ENCODE data around the gene RPL23. TPM values are rescaled to one million over a fixed set of nuclear protein-coding genes. Genes with fewer than 3 reads are reported as not detected.

RPL23 gene
- polyA plus RNA-seq, 1 of the 3 experiments (the other 2 are of a cell fraction), result 2,658 TPM

GRCh38 chr17:38885044-38885727 lies 31.7 kb upstream of the RPL23 start:
- no peak for TF ChIP-seq REST (IDR thresholded peaks at IDR 0.05; ENCODE audit: low read depth, low read length)
- TF ChIP-seq FOSL2 (IDR thresholded peaks at IDR 0.05; ENCODE audit: borderline replicate concordance, low read depth), result no peak
- no peak for TF ChIP-seq SIN3A (IDR thresholded peaks at IDR 0.05; ENCODE audit: borderline replicate concordance, low read depth, low read length)
- DNase-seq, result no peak
- H3K4me3 ChIP-seq (ENCODE audit: low read depth in 2 of 2, low read length in 1 of 2), result no peak overlapping the region
- no peak overlapping the region for H3K9ac ChIP-seq
- H3K9me2 ChIP-seq, result no peaks in the 10 kb centered on the region
- no peaks in the 10 kb centered on the region for H3K9me3 ChIP-seq
- H3F3A ChIP-seq (replicated peaks; ENCODE audit: insufficient read depth), result peaks cover 21% of the 10 kb centered on the region
- peaks cover 100% of the 10 kb centered on the region for H3K79me2 ChIP-seq (ENCODE audit: insufficient read depth)
- ChIA-PET POLR2A (interaction anchor here (1.4 to 2.2 kb wide), 2 partner anchors 14 to 16 kb away, joined by 4 to 6 read pairs; partner anchors contain the start of gene LASP1), CTCF (interaction anchor here (1.3 to 2.1 kb wide), 3 partner anchors 30 to 40 kb away, joined by 3 to 6 read pairs (median 4); partner anchors contain the start of gene LASP1NB)
- H3K27me3 ChIP-seq (ENCODE audit: insufficient read depth), result no peaks in the 10 kb centered on the region
- peaks cover 99% of the 10 kb centered on the region for H4K20me1 ChIP-seq (ENCODE audit: insufficient read depth)
- H3K4me2 ChIP-seq, result 0 out of 2 replicates have a peak overlapping the region, but pooled peaks have one; percentile 33
- WGBS (ENCODE audit: low lambda C conversion rate), result 89% methylated on average over 9 of the region's 9 CpGs
- H3K27ac ChIP-seq (ENCODE audit: low read depth in 2 of 2, low read length in 1 of 2), result no peak overlapping the region
- H3K36me3 ChIP-seq (replicated peaks in 1 of 2; ENCODE audit: control insufficient read depth in 1 of 2, insufficient read depth in 2 of 2, low read length in 1 of 2), result peaks cover 25 to 63% of the 10 kb centered on the region in 2 experiments
- H2AFZ ChIP-seq (ENCODE audit: low read depth), result no peak overlapping the region
- H3K4me1 ChIP-seq (ENCODE audit: control insufficient read depth in 1 of 2, insufficient read depth in 2 of 2, low read depth in 1 of 2, low read length in 1 of 2), result peaks cover 18 to 30% of the 10 kb centered on the region in 2 experiments; a peak in 3 of 4 replicates

GRCh38 chr17:38883592-38884526 lies 30.3 kb upstream of the RPL23 start:
- no peaks in the 10 kb centered on the region for H3K9me2 ChIP-seq
- H3K9ac ChIP-seq, result no peak overlapping the region
- peaks cover 19 to 57% of the 10 kb centered on the region in 2 experiments for H3K36me3 ChIP-seq (replicated peaks in 1 of 2; ENCODE audit: control insufficient read depth in 1 of 2, insufficient read depth in 2 of 2, low read length in 1 of 2)
- peaks cover 21 to 38% of the 10 kb centered on the region in 2 experiments; a peak in 3 of 4 replicates for H3K4me1 ChIP-seq (ENCODE audit: control insufficient read depth in 1 of 2, insufficient read depth in 2 of 2, low read depth in 1 of 2, low read length in 1 of 2)
- DNase-seq, result no peak
- no peak overlapping the region for H3K27ac ChIP-seq (ENCODE audit: low read depth in 2 of 2, low read length in 1 of 2)
- H3K4me3 ChIP-seq (ENCODE audit: low read depth in 2 of 2, low read length in 1 of 2), result no peak overlapping the region
- POLR2A ChIA-PET, result interaction anchor here (1.4 kb wide), 1 partner anchor 13 kb away, joined by 4 read pairs; no protein-coding TSS in a partner anchor
- 87% methylated on average over 19 of the region's 19 CpGs for WGBS (ENCODE audit: low lambda C conversion rate)
- H3K4me2 ChIP-seq, result no peak overlapping the region
- peaks cover 93% of the 10 kb centered on the region for H3K79me2 ChIP-seq (ENCODE audit: insufficient read depth)
- TF ChIP-seq FOXJ3 (CRISPR knock-in tag; IDR thresholded peaks at IDR 0.05) (no peak), PBX3 (IDR thresholded peaks at IDR 0.05) (no peak), NFIC (IDR thresholded peaks at IDR 0.05; ENCODE audit: borderline replicate concordance) (no peak), MEF2A (IDR thresholded peaks at IDR 0.05; ENCODE audit: borderline replicate concordance, low read depth) (no peak), FOSL2 (IDR thresholded peaks at IDR 0.05; ENCODE audit: borderline replicate concordance, low read depth) (no peak), RCOR1 (IDR thresholded peaks at IDR 0.05; ENCODE audit: low read length) (no peak), EZH2phosphoT487 (IDR thresholded peaks at IDR 0.05; ENCODE audit: borderline replicate concordance, low read depth) (no peak), NRF1 (IDR thresholded peaks at IDR 0.05; ENCODE audit: low read depth, low read length) (no peak), POLR2AphosphoS5 (IDR thresholded peaks at IDR 0.05; ENCODE audit: low read depth, low read length) (no peak), IRF3 (IDR thresholded peaks at IDR 0.05; ENCODE audit: low read depth, low read length) (no peak)
- H2AFZ ChIP-seq (ENCODE audit: low read depth), result no peak overlapping the region
- peaks cover 89% of the 10 kb centered on the region for H4K20me1 ChIP-seq (ENCODE audit: insufficient read depth)
- no peaks in the 10 kb centered on the region for H3K9me3 ChIP-seq
- CTCF ChIA-PET, result no interaction called here
- no peaks in the 10 kb centered on the region for H3K27me3 ChIP-seq (ENCODE audit: insufficient read depth)
- H3F3A ChIP-seq (replicated peaks; ENCODE audit: insufficient read depth), result peaks cover 33% of the 10 kb centered on the region
